Measurements from ENCODE around the gene SLC14A1. TPM values are rescaled to one million over a fixed set of nuclear protein-coding genes. Genes with fewer than 3 reads are reported as not detected.

The SLC14A1 gene
- total RNA-seq, 6 experiments from 2014 or later = 0.24 to 1.3 (median 0.73) TPM

DNA sequence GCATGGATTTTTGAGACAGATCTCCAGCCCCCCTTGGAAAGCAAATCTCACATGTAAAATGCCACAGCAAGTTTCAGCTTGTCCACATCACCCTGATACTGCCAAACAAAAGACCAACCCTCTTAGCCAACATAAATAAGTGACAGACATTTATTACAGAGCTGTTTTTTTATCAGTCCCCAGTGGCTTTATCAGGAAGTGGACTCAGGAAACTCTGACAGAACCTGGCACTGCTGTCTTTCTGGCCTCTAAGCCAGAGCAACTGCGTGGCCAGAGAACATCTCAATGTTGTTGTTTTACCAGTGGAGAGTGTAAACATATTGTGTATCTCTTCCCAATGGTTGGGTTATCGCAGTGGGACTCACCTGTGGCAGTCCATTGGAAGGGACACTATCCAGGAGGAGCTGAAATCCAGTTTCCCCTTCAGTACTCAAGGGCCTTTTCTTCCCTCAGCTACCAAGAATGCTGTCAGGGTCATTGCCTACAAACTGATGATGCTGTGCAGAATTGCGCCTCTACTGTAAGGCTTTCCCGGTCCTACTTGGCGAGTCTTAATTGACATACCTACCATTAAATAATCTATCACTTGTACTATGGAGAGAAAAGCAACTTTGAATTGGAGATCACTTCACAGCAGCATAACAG lies 22.0 kb downstream of the SLC14A1 start:
- Mint-ChIP-seq H3K4me1 (ENCODE audit: low read depth) (peaks cover 17% of the 10 kb centered on the region), H3K27me3 (ENCODE audit: insufficient read depth) (peaks cover 2% of the 10 kb centered on the region), H3K36me3 (ENCODE audit: low read depth) (no peaks in the 10 kb centered on the region), H3K4me3 (no peak overlapping the region), H3K27ac (no peak overlapping the region), H3K9me3 (no peaks in the 10 kb centered on the region)
- DNase-seq = no peak
- TF ChIP-seq, protein P1, sequence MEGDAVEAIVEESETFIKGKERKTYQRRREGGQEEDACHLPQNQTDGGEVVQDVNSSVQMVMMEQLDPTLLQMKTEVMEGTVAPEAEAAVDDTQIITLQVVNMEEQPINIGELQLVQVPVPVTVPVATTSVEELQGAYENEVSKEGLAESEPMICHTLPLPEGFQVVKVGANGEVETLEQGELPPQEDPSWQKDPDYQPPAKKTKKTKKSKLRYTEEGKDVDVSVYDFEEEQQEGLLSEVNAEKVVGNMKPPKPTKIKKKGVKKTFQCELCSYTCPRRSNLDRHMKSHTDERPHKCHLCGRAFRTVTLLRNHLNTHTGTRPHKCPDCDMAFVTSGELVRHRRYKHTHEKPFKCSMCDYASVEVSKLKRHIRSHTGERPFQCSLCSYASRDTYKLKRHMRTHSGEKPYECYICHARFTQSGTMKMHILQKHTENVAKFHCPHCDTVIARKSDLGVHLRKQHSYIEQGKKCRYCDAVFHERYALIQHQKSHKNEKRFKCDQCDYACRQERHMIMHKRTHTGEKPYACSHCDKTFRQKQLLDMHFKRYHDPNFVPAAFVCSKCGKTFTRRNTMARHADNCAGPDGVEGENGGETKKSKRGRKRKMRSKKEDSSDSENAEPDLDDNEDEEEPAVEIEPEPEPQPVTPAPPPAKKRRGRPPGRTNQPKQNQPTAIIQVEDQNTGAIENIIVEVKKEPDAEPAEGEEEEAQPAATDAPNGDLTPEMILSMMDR (IDR thresholded peaks at IDR 0.05) = no peak

DNA sequence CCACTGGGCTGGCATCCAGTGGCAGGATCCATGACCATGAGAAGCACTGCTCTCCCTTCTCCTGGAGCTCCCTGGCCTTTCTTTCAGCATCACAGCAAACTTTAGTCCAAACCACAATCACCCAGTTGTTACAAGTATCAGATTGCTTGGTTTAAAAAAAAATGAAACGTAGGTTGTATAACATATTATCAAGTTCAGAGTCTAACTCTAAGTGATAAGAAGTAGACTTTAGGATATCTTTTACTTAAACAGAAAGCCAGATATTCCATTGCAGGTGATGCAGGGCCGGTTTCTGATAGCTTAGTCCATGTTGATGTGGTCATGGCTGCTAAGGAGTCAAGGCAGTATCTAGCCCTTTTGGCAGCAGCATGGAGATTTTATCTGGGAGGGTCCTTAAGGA lies 24.5 kb downstream of the SLC14A1 start:
- DNase-seq = no peak
- H3K27me3 Mint-ChIP-seq (ENCODE audit: insufficient read depth) = peaks cover 2% of the 10 kb centered on the region
- no peak overlapping the region for H3K4me3 Mint-ChIP-seq
- peaks cover 27% of the 10 kb centered on the region for H3K4me1 Mint-ChIP-seq (ENCODE audit: low read depth)
- no peaks in the 10 kb centered on the region for H3K36me3 Mint-ChIP-seq (ENCODE audit: low read depth)
- no peak overlapping the region for H3K27ac Mint-ChIP-seq
- no peaks in the 10 kb centered on the region for H3K9me3 Mint-ChIP-seq
- TF ChIP-seq, protein P1 (IDR thresholded peaks at IDR 0.05) = no peak

DNA sequence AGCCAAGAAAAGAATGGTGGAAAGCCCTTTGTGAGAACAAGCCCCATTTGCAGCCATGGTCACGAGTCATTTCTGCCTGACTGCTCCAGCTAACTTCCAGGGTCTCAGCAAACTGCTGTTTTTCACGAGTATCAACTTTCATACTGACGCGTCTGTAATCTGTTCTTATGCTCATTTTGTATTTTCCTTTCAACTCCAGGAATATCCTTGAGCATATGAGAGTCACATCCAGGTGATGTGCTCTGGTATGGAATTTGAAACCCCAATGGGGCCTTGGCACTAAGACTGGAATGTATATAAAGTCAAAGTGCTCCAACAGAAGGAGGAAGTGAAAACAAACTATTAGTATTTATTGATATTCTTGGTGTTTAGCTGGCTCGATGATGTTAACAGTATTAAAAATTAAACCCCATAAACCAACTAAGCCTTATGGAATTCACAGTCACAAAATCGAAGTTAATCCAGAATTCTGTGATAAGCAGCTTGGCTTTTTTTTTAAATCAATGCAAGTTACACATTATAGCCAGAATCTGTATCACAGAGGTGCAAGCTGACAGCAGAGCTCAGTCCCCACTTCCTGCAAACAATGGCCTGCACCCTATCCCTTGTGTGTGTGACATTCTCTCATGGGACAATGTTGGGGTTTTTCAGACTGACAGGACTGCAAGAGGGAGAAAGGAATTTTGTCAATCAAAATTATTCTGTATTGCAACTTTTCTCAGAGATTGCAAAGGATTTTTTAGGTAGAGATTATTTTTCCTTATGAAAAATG lies 26.1 kb downstream of the SLC14A1 start:
- Mint-ChIP-seq H3K27ac (no peak overlapping the region), H3K9me3 (no peaks in the 10 kb centered on the region), H3K27me3 (ENCODE audit: insufficient read depth) (no peaks in the 10 kb centered on the region; the same call in 1 of the 2 replicates), H3K4me1 (ENCODE audit: low read depth) (peaks cover 42% of the 10 kb centered on the region), H3K4me3 (no peak overlapping the region; the same call in 1 of the 2 replicates), H3K36me3 (ENCODE audit: low read depth) (no peaks in the 10 kb centered on the region)
- TF ChIP-seq, protein P1 (IDR thresholded peaks at IDR 0.05) = no peak
- DNase-seq = no peak

DNA sequence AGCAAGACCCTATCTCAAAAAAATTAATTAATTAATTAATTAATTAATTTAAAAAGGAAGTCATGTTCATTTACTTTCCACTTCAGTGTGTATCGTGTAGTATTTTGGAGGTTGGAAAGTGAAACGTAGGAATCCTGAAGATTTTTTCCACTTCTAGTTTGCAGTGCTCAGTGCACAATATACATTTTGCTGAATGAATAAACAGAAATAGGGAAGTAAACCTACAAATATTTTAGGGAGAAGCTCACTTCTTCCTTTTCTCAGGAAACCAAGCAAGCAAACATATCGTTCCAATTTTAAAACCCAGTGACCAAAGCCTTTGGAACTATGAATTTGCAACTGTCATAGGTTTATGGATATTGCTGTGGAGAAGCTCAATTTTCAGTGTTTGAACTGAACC lies 27.8 kb downstream of the SLC14A1 start:
- no peaks in the 10 kb centered on the region for H3K9me3 Mint-ChIP-seq
- no peak for DNase-seq
- no peak overlapping the region for H3K4me3 Mint-ChIP-seq
- TF ChIP-seq, protein P1 (IDR thresholded peaks at IDR 0.05) = no peak
- no peak overlapping the region for H3K27ac Mint-ChIP-seq
- H3K4me1 Mint-ChIP-seq (ENCODE audit: low read depth) = peaks cover 54% of the 10 kb centered on the region
- H3K27me3 Mint-ChIP-seq (ENCODE audit: insufficient read depth) = no peaks in the 10 kb centered on the region; the same call in 1 of the 2 replicates
- no peaks in the 10 kb centered on the region for H3K36me3 Mint-ChIP-seq (ENCODE audit: low read depth)

DNA sequence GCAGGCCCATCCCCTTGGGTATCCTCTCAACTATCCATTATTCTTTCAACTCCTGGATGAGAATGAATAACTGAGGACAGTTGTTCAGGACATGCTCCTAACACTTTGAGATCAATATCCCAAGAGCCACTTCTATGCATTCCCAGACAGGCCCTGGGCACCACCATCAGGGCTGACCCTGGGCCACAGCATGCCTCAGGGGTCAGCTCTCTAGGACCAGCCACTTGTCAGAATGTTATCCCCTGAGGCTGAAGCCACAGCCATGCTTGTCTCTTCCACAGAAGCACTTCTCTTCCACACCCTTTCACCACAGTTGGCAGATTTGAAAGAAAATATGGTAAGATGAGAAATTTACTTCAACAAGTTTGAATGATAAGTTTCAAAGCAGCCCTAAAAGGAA lies 28.7 kb downstream of the SLC14A1 start:
- Mint-ChIP-seq H3K4me1 (ENCODE audit: low read depth) (peaks cover 54% of the 10 kb centered on the region), H3K27ac (no peak overlapping the region), H3K36me3 (ENCODE audit: low read depth) (no peaks in the 10 kb centered on the region), H3K27me3 (ENCODE audit: insufficient read depth) (no peaks in the 10 kb centered on the region; the same call in 1 of the 2 replicates), H3K4me3 (no peak overlapping the region), H3K9me3 (no peaks in the 10 kb centered on the region)
- TF ChIP-seq, protein P1 (IDR thresholded peaks at IDR 0.05) = no peak
- no peak for DNase-seq
